Urothelium cell line (cell line): Measurements from ENCODE around the gene FSTL4.
A peak's percentile ranks its signal among the peaks of the same experiment; 100 is the strongest.

Experiments used
- DNase-seq: peaks from one replicate; pipeline ENCODE4 v3.0.0; 2011; ENCODE audit warnings: low spot score, mixed read lengths
- FAIRE-seq: peaks from 2 replicates; lab custom pipeline; 2011; peaks lifted over from hg19 to GRCh38; lab: Jason Lieb, UNC

FSTL4 gene

GRCh38 chr5:133356984-133357421 lies 255.3 kb downstream of the FSTL4 start:
- FAIRE-seq (no peak), DNase-seq (no peak)

GRCh38 chr5:133356396-133356983 lies 255.9 kb downstream of the FSTL4 start:
- FAIRE-seq (no peak), DNase-seq (no peak)

DNA sequence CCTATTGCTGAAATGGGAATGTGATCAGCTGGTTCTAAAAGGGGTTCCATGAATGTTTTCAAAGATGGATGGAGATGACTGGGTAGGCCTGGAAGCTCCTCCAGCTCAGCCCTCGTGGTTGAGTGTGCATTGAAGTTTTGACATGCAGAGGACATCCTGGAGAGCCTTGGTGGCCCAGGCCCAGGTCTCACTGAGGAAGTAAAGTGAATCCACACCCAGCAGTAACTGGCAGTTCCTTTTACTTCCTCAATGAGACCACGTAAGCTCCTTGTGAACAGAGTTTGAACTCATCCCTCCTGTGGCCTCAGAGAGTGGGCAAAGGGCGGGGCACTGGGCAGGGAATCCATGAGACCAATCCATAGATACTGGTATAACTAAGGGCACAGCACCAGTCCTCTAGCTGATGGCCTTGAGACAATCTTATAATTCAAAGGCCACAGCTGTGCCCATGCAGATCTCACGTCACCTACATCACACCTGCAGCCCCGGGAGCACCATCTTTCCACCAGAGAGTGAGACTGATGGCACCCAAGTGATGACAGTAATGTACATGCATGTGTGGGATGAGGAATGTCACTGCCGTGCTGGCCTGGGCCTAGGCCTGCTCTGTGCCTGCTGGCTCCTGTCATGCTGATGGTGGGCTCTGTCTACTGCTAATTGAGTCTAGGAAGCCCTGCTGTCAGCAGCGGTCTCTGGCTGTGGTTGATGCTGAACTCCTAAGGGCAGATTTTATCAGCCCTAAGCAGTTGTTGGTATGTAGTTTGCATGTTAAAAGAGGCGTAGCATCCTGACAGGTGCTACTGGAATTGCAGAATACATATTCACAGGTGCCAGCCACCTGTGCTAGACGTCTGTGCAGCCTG lies 257.8 kb downstream of the FSTL4 start:
- FAIRE-seq = peak; percentile 65
- no peak for DNase-seq

GRCh38 chr5:133353741-133354140 lies 258.6 kb downstream of the FSTL4 start:
- FAIRE-seq (no peak), DNase-seq (no peak)

DNA sequence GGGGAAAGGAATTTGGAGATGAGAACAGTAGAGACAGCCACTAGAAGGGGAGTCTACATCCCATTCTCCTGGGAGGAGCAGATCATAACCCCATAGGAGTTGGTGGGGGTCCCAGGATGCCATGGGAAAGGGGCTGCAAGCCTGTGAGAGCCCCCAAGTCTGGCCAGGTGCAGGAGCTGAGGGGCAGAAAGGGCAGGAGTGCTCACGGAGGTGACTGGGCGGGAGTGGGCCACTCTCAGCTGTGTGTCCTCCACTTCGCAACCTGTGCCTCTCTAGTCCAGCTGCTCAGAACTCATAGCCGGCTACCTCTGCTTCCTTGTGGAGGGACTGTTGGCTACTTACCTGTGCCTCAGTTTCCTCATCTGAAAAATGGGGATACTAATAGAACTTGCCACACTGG lies 263.9 kb downstream of the FSTL4 start:
- no peak for FAIRE-seq
- DNase-seq = no peak

DNA sequence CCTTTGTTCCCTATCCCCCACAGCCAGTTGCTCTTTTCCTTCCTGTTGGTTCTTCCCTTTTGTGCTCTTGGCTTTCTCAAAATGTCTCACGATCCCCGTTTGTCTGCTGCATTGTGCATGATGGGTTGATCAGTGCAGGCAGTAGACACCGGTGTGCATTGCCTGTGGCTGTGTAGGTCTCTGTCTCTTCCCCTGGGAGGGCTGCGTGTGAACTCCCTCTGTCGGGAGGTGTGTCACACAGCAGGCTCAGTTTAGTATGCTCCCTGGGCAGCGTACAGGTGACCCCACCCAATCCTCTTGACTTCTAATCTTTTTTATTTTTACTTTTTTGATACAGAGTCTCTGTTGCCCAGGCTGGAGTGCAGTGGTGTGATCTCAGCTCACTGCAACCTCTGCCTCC lies 265.3 kb downstream of the FSTL4 start:
- peak; percentile 48 for DNase-seq
- FAIRE-seq = peak; percentile 50

DNA sequence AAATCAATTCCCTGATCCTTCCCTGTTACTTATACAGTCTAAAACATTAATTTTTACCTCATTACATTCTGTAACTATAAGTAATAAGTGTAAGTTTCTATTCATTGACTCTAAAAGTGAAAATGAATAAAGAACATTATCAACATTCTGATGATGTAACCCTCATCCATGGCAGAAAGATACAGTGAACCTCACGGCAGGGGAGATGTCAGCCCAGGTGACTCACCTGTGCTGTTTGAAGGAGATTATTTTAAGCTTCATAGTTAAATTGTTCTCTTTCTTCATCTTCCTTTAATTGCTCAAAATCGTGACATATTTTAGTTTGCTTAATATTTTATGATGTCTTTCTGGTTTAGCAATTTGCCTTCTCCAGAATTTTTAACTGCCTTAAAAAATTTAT lies 268.1 kb downstream of the FSTL4 start:
- DNase-seq (no peak), FAIRE-seq (peak; percentile 37)

- FAIRE-seq (no peak), DNase-seq (no peak)
Observed at GRCh38 chr5:133343196-133343595, 269.1 kb downstream of the FSTL4 start.

DNA sequence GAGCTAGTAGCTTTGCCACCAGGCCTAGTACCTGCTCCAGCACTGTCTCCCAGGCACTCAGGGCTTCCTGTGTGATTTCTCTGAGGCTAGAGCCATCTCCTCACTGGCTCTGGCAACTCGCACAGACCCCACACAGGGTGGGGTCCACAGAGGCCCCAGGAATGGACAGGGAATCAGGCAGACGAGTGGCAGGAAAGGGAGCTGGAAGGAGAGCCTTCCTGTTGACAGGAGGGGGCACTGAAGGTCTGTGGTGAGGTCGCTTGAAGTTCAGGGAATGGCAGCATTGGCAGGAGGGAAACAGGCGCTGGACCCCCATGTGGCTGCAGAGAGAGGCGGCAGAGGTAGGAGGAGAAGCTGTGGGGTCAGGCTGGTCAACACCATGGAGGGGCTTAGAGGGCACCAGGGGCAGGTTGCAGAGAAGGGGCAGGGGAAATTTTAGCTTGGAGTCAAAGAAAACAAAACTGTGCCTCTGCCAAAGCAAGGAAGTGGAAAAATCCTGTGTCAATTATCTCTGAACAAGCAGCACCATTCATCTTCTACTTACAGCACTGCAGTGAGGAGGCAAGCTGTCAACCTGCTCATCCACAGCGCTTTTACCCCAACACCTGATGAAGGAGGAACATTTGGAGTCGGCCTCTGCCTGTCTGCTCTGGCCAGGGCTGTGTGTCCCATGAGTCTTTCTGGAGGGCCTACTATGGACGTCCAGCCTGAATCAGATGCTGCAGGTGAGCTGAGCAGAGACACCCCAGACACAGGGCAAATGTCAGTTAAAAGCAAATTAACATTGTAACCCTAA lies 270.2 kb downstream of the FSTL4 start:
- FAIRE-seq (no peak), DNase-seq (no peak)

DNA sequence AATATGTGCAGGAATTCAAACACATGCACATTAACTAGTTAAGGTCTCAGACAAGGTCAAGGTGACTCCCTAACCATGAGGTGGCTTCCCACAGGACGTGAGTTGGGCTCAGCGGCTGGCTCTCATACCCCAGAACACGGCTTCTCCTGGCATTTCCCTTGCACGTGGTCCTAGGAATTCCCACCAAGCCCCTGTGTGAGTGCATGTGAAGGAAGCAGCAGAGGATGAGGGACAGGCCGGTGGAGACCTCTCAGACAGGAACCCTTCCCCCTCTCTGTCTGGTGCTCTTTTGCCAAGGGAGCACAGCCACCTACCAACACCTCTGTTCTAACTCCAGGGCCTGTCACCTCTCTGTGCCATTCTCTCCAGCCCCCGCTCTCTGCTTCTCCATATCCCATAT lies 271.0 kb downstream of the FSTL4 start:
- DNase-seq = no peak
- no peak for FAIRE-seq

DNA sequence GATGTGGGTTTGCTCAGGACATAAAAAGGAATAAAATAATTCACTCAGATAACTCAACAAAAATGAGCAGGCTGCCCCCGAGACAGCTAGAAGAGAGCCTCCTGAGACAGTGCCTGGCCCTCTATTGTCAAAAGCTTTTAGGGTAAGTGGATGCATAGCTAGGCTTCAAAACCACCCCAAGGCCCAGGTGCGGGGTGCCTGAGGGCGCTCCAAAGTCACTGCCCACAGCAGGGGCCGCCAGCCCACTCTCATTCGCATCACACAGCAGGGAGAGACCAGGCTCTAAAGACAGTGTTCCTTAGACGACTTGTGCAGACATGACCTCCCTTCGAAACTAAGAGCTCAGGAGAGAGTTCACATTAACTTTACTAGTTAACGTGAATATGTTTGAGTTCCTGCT lies 271.5 kb downstream of the FSTL4 start:
- FAIRE-seq = no peak
- no peak for DNase-seq

- FAIRE-seq = peak; percentile 76
- no peak for DNase-seq
Observed at GRCh38 chr5:133340002-133340755, 272.2 kb downstream of the FSTL4 start.

- DNase-seq (no peak), FAIRE-seq (no peak)
Observed at GRCh38 chr5:133338504-133339355, 273.6 kb downstream of the FSTL4 start.

DNA sequence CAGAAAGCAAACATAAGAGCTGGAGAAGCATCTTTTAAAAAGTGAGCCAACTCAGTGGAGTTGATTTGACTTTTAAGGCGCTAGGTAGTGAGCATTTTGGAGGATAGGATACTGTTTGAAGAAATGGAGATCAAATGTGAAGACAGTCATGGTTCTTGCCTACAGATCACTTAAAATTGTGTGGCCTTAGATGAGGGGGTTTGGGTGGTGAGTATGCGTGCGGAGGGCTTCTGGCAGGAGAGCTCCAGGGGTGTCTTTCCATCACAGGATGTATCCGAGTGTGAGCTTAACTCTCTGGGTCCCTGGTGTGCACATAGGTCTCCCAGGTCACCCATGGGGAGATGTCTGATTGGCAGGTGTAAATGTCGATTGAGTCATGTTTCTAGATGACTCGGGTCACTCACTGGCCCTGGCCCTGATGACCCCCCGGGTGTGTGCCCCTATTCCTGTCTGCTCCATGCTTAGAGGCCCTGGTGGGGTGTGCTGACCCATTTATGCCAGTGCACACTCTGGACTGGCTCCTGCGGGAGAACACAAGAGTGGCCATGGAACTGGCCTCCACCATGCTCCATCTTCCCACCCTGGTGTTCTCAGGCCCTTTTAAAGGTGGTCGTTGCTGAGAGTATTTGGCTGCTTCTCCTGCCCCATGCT lies 274.4 kb downstream of the FSTL4 start:
- no peak for DNase-seq
- FAIRE-seq = no peak

DNA sequence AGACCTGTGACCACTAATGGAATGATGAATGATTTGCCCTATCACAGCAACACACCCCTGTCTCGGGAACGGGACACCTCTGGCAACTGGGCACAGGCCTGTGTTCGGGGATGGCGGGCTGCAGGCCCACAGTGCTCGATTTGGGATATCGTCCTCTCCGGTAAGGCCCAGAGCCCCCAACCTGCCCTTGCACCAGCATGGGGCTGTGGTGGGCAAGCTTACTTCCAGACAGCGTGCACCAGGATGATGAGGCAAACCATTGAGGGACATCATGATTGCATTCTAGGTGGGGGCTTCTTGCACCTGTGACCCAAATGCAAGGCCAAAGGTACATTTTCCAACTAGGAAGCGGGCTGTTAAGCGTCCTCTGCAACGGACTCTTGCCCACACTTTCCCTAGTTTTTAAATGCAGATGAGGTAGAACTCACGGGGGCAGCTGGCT lies 275.4 kb downstream of the FSTL4 start:
- FAIRE-seq = no peak
- DNase-seq = no peak

GRCh38 chr5:133336121-133336968 lies 276.0 kb downstream of the FSTL4 start:
- FAIRE-seq = peak; percentile 20
- DNase-seq = peak; percentile 30

DNA sequence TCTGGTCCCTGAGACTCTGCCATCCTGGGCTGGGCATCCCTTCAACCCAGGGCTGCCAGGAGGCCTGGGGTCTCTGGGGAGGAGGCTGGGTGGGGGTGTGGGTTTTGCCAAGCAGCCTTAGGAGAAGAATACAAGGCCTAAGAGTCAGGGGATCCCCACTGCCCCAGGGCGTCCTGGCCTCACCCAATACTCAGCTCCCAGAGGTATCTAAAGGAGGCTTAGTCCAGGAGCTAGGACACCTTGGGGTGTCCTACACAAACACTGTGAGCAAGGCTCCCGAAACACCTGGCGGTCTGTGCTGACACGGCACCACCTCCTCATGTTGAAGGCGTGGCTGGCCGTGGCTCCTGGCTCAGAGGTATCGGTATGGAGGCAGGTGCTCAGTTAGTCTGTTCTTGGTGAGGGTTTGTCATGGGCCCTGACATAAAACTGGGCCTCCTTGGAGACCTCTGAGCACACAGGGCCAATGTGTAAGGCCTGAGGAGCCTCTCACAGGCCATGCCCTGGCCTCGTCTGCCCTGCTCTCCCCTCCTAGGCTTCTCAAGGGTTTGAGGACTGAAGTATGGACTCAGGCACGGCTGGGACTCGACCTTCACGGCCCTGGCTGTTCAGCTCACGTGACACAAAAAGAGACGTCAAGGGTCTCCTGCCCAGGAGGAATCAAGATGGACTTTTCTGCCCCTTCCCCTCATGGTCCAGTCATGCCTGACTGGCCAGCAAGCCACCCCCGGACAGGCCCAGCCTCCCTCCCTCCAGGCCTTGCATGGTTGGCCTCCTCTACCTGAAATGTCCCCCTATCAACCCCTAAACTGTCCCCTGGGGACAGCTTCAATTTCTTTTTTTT lies 277.3 kb downstream of the FSTL4 start:
- DNase-seq (no peak), FAIRE-seq (peak; percentile 68)
